ENCODE measurements around the gene UAP1L1.

The UAP1L1 gene

GRCh38 chr9:137042751-137043727 lies 34.3 kb upstream of the UAP1L1 start:
- no peak for DNase-seq

- DNase-seq = no peak
These were observed 33.3 kb upstream of the UAP1L1 start for GRCh38 chr9:137044037-137044436.

GRCh38 chr9:137044502-137045177 lies 32.7 kb upstream of the UAP1L1 start:
- DNase-seq = no peak

GRCh38 chr9:137045294-137046087 lies 31.8 kb upstream of the UAP1L1 start:
- no peak for DNase-seq

- peak; percentile 74 for DNase-seq
These were observed 31.1 kb upstream of the UAP1L1 start, which contains the start of gene NPDC1 for GRCh38 chr9:137046088-137046787. TSS of gene NPDC1 (minus strand) at chr9:137046177. CDS start at chr9:137045989, 188 bp downstream.

GRCh38 chr9:137048655-137049543 lies 28.4 kb upstream of the UAP1L1 start:
- DNase-seq = no peak

- DNase-seq = peak; percentile 45
These were observed 27.5 kb upstream of the UAP1L1 start for GRCh38 chr9:137049544-137050449.

GRCh38 chr9:137050570-137050969 lies 26.7 kb upstream of the UAP1L1 start:
- DNase-seq = no peak

GRCh38 chr9:137051145-137051724 lies 26.1 kb upstream of the UAP1L1 start:
- DNase-seq = no peak

GRCh38 chr9:137052293-137052692 lies 25.0 kb upstream of the UAP1L1 start:
- DNase-seq = no peak

- no peak for DNase-seq
These were observed 24.0 kb upstream of the UAP1L1 start for GRCh38 chr9:137052998-137053943.

DNA sequence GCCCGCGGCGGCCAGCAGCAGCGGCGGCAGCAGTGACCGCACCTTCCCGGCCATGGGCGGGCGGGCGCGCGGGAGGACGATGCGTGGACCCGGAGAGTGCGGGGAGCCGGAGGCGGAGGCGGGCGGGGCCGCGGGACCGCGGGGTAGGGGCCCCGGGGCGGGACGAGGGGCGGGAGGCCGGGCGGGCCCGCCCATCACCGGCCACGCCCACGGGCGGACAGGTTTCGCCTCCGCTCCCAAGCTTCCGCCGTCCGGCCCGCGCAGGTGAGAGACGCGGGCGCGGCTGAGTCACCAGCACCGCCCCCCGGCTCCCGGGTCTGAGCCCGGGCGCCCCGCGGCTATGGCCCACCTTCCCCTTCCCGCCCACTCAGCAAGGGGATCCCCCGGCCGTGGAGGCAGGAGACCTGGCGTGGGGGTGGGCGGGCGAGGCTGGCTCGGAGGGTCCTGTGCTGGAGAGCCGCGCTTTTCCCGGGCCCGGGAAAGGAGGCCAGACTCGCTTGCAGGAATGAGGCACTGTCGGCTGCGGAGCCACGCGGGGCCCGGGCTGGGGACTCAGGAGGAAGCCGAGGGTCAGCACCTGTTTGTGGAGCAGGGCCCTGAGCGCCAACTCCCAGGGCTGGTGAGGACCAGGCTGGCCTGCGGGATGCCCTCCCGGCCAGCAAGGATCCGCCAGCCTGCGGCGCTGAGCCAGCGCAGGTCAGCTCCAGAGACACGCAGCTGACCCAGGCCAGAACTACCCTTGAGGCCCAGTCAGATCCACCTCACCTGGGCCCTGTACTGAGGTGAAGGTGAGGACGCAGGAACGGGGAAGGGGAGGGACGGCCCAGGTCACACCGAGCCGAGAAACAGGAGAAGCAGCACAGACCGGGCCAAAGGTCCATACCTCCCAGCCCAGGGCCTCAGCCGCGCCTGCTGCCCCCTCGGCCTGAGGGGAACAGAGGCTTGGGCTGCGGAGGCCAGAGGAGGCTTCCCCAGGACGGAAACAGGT lies 23.1 kb upstream of the UAP1L1 start, which contains the start of gene ENTPD2:
ENTPD2 (minus strand) TSS at position 118 of the 988 bp plus-strand sequence; CDS start at position 54, 64 bp downstream.
- DNase-seq = no peak

- DNase-seq = no peak
These were observed 22.4 kb upstream of the UAP1L1 start for GRCh38 chr9:137054932-137055384.

DNA sequence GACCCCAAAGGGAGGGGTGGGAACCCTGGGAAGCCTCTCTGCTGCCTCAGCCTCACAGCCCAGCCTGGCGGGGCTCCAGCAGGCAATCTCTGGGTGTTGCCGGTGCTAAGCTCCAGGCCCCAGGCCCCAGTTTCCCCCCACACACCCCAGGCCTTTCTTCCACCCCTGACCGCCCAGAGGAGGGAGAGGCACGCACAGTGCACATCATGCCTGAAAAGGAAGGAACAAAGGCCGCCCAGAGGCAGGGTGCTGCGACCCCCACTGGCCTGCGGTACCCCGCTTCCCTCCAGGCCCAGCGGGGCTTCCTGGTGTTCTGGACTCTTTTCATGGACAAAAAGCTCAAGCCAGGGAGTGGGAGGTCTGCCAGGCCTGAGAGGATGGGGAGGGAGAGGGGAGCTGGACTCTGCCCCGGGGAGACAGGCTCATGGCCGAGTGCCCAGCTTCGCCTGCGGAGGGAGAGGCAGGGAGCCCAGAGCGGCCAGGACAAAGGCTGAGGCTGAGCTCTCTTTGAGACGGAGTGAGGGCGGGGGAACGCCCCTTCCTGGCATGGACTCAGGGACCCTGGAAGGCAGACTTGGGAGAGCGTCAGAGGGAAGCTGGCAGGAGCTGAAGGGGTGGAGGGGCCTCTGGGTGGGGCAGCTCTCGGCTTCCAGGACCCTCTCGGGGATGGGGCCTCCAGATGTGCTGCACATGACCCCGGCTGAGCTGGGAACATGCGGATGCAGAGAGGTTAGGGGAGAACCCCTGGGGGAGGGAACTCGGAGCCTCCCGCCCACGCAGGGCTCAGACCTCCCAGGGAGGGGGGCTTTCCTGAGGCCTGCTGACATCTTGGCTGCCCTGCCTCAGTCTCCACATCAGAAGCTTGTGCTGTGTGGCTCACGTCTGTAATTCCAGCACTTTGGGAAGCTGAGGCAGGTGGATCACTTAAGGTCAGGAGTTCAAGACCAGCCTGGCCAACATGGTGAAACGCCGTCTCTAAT lies 21.6 kb upstream of the UAP1L1 start:
- DNase-seq = no peak

DNA sequence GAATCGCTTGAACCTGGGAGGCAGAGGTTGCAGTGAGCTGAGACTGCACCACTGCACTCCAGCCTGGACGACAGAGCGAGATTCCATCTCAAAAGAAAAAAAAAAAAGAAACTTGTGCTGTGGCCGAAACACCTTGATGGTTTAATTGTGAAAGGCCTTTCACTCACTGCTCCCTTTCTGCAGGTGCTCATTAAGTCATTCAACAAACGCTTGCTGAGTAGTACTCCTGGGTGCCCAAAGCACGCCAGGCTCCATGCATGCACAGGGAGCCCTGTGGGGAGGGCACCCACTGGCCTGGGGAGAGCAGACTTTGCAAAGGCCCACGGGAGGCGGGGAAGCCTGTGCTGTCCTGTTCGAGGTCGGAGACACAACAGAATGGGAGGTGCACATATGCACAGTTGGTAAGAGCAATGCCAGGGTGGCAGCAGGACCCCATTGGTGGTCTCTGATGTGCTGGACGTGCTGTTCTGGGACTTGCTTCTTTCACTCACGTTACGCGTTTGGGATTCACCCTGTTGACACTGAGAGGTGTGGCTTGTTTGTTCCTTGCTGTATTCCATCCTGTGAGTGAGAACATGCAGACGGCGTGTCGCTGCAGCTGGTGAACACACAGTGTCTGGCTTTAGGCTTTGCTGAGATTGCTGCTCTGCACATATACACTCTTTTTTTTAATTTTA lies 20.4 kb upstream of the UAP1L1 start:
- DNase-seq = no peak

Data from effector CD4-positive, alpha-beta T cell (primary cell).